ENCODE measurements around the gene DOCK11. TPM values are rescaled to one million over a fixed set of nuclear protein-coding genes. Genes with fewer than 3 reads are reported as not detected.
A peak's percentile ranks its signal among the peaks of the same experiment; 100 is the strongest.

Gene DOCK11
- total and polyA plus RNA-seq, 2 donors from 2014 or later: 11.4 to 49.5 TPM

- no peak for TF ChIP-seq CTCF (IDR thresholded peaks at IDR 0.05; ENCODE audit: borderline replicate concordance, extremely low read depth, insufficient read depth)
Measured at GRCh38 chrX:118540342-118540741, 44.7 kb downstream of the DOCK11 start.

GRCh38 chrX:118541482-118541881 lies 45.9 kb downstream of the DOCK11 start:
- intact Hi-C loops (cut with DNase I): no loop called here

More at GRCh38 chrX:118540342-118540741, 44.7 kb downstream of the DOCK11 start:
- Histone ChIP-seq H3K9me3 (ENCODE audit: control insufficient read depth in 2 of 3, insufficient read depth in 1 of 3, low read length in 3 of 3) (no peaks in the 10 kb centered on the region), H3K27ac (ENCODE audit: low read depth in 2 of 2, low read length in 2 of 2) (no peak overlapping the region), H3K9ac (ENCODE audit: low read length in 3 of 3) (no peak overlapping the region), H3K4me3 (ENCODE audit: low read length in 3 of 3) (no peak overlapping the region), H3K36me3 (ENCODE audit: control insufficient read depth in 2 of 3, insufficient read depth in 3 of 3, low read length in 3 of 3) (no peaks in the 10 kb centered on the region), H3K27me3 (ENCODE audit: control insufficient read depth, insufficient read depth, low read length) (no peaks in the 10 kb centered on the region), H3K4me1 (ENCODE audit: control insufficient read depth in 2 of 3, insufficient read depth in 2 of 3, low read depth in 1 of 3, low read length in 3 of 3) (peaks cover 0 to 2% (median 0%) of the 10 kb centered on the region in 3 donors)
- FAIRE-seq: no peak
- intact Hi-C loops (cut with DNase I): no loop called here
- no peak for DNase-seq

GRCh38 chrX:118545510-118545909 lies 49.9 kb downstream of the DOCK11 start:
- no peaks in the 10 kb centered on the region for H3K4me1 ChIP-seq (ENCODE audit: control insufficient read depth in 2 of 3, insufficient read depth in 2 of 3, low read depth in 1 of 3, low read length in 3 of 3)
- H3K27ac ChIP-seq (ENCODE audit: low read depth in 2 of 2, low read length in 2 of 2): no peak overlapping the region
- H3K4me3 ChIP-seq (ENCODE audit: low read length in 3 of 3): no peak overlapping the region
- TF ChIP-seq CTCF (IDR thresholded peaks at IDR 0.05; ENCODE audit: borderline replicate concordance, extremely low read depth, insufficient read depth): no peak
- H3K9ac ChIP-seq (ENCODE audit: low read length in 3 of 3): no peak overlapping the region
- DNase-seq (no peak), FAIRE-seq (no peak)
- no peaks in the 10 kb centered on the region for H3K9me3 ChIP-seq (ENCODE audit: control insufficient read depth in 2 of 3, insufficient read depth in 1 of 3, low read length in 3 of 3)
- H3K27me3 ChIP-seq (ENCODE audit: control insufficient read depth, insufficient read depth, low read length): no peaks in the 10 kb centered on the region
- intact Hi-C loops (cut with DNase I): no loop called here
- no peaks in the 10 kb centered on the region for H3K36me3 ChIP-seq (ENCODE audit: control insufficient read depth in 2 of 3, insufficient read depth in 3 of 3, low read length in 3 of 3)

More at GRCh38 chrX:118541482-118541881, 45.9 kb downstream of the DOCK11 start:
- FAIRE-seq (no peak), DNase-seq (no peak)
- no peak overlapping the region for H3K27ac ChIP-seq (ENCODE audit: low read depth in 2 of 2, low read length in 2 of 2)
- H3K27me3 ChIP-seq (ENCODE audit: control insufficient read depth, insufficient read depth, low read length): no peaks in the 10 kb centered on the region
- no peak overlapping the region for H3K4me3 ChIP-seq (ENCODE audit: low read length in 3 of 3)
- no peaks in the 10 kb centered on the region for H3K9me3 ChIP-seq (ENCODE audit: control insufficient read depth in 2 of 3, insufficient read depth in 1 of 3, low read length in 3 of 3)
- H3K4me1 ChIP-seq (ENCODE audit: control insufficient read depth in 2 of 3, insufficient read depth in 2 of 3, low read depth in 1 of 3, low read length in 3 of 3): peaks cover 0 to under 1% (median 0%) of the 10 kb centered on the region in 3 donors
- TF ChIP-seq CTCF (IDR thresholded peaks at IDR 0.05; ENCODE audit: borderline replicate concordance, extremely low read depth, insufficient read depth): no peak
- H3K9ac ChIP-seq (ENCODE audit: low read length in 3 of 3): no peak overlapping the region
- H3K36me3 ChIP-seq (ENCODE audit: control insufficient read depth in 2 of 3, insufficient read depth in 3 of 3, low read length in 3 of 3): no peaks in the 10 kb centered on the region

GRCh38 chrX:118548841-118549240 lies 53.2 kb downstream of the DOCK11 start:
- no peak for TF ChIP-seq CTCF (IDR thresholded peaks at IDR 0.05; ENCODE audit: borderline replicate concordance, extremely low read depth, insufficient read depth)
- Histone ChIP-seq H3K36me3 (ENCODE audit: control insufficient read depth in 2 of 3, insufficient read depth in 3 of 3, low read length in 3 of 3) (no peaks in the 10 kb centered on the region), H3K27me3 (ENCODE audit: control insufficient read depth, insufficient read depth, low read length) (no peaks in the 10 kb centered on the region), H3K9me3 (ENCODE audit: control insufficient read depth in 2 of 3, insufficient read depth in 1 of 3, low read length in 3 of 3) (no peaks in the 10 kb centered on the region), H3K9ac (ENCODE audit: low read length in 3 of 3) (no peak overlapping the region), H3K4me3 (ENCODE audit: low read length in 3 of 3) (no peak overlapping the region), H3K27ac (ENCODE audit: low read depth in 2 of 2, low read length in 2 of 2) (no peak overlapping the region), H3K4me1 (ENCODE audit: control insufficient read depth in 2 of 3, insufficient read depth in 2 of 3, low read depth in 1 of 3, low read length in 3 of 3) (no peaks in the 10 kb centered on the region)
- peak in 3 of 5 donors; percentile 39 to 53 (median 49) for DNase-seq
- FAIRE-seq: no peak
- intact Hi-C loops (cut with DNase I): no loop called here
